Omental fat pad (tissue), 4 donors: ENCODE measurements around the gene SACS. TPM values are rescaled to one million over a fixed set of nuclear protein-coding genes. Genes with fewer than 3 reads are reported as not detected.

Experiments used
- ATAC-seq: fragments of 150-250 bp; one replicate; pipeline ENCODE4 v1.9.1; 2016; ENCODE audit warnings: mild to moderate bottlenecking, moderate library complexity; ENCODE audit not compliant: low FRiP score
- DNase-seq: peaks from one replicate; pipeline ENCODE4 v3.0.0-alpha.2; 2019; ENCODE audit warnings: low spot score
- CTCF ChIP-seq, 3 donors: fragments of 450-650 bp; IDR thresholded peaks; one replicate each; pipeline ENCODE4 v1.5.1; 2016 to 2017; ENCODE audit warnings: antibody characterized with exemption in 3 of 3, mild to moderate bottlenecking in 3 of 3, moderate library complexity in 2 of 3
- total RNA-seq, 4 donors: library from RNA; depleted of rRNA; stranded (reverse); fragments of >200 nt; gene quantifications; one replicate each; pipeline ENCODE4 v1.1.0, GENCODE V29; 2016

The SACS gene
- 10 to 100 TPM; 12.6 to 48.4 (median 15.0) TPM for total RNA-seq

- DNase-seq (no peak), ATAC-seq (no peak)
- TF ChIP-seq CTCF (IDR thresholded peaks at IDR 0.05) = no peak
Measured at GRCh38 chr13:23433171-23434153, at the start of gene SACS. Gene SACS, minus strand, starts transcription at chr13:23433702. Its CDS starts 22,463 bp downstream, at chr13:23411239.

GRCh38 chr13:23480324-23480723 is 46.8 kb upstream of the SACS start:
- no peak for ATAC-seq
- no peak for TF ChIP-seq CTCF (IDR thresholded peaks at IDR 0.05)
- no peak for DNase-seq

GRCh38 chr13:23477101-23477500 is 43.6 kb upstream of the SACS start:
- ATAC-seq = no peak
- TF ChIP-seq CTCF (IDR thresholded peaks at IDR 0.05) = no peak
- no peak for DNase-seq

- no peak for TF ChIP-seq CTCF (IDR thresholded peaks at IDR 0.05)
- no peak for ATAC-seq
- DNase-seq = no peak
Measured at GRCh38 chr13:23473221-23473620, 39.7 kb upstream of the SACS start.

- ATAC-seq (no peak), DNase-seq (no peak)
- no peak for TF ChIP-seq CTCF (IDR thresholded peaks at IDR 0.05)
Measured at GRCh38 chr13:23472189-23472588, 38.7 kb upstream of the SACS start.

- DNase-seq (no peak), ATAC-seq (no peak)
- TF ChIP-seq CTCF (IDR thresholded peaks at IDR 0.05) = no peak
Measured at GRCh38 chr13:23470790-23471614, 37.5 kb upstream of the SACS start.
